ENCODE measurements around the gene YES1. TPM values are rescaled to one million over a fixed set of nuclear protein-coding genes. Genes with fewer than 3 reads are reported as not detected.
"Not testable (repeated sequence)": the region's sequence is repeated elsewhere in the genome, so short reads cannot be mapped to it uniquely, and the experiment has no call there.

The YES1 gene
- total and polyA plus RNA-seq, 3 donors from 2014 or later = 31.8 to 228 (median 193) TPM

DNA sequence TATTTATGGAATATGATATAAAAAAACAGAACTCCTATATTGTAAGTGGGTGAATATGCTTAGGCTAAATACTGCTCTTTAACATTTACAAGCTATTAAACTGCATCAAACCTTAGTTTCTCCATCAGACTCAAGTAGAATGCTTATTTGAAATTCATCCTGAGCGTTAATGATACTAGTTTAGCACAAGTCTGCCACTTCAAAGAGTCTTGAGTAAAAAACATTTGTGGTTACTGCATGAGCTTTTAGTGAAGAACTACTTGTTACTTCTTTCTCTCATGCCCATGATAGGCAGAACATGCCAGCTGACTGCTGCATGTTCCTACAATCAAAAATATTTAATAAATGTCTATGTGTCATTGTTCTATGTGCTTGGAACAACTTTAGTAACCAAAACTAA is 12.1 kb downstream of the YES1 start:
- H3K4me3 ChIP-seq = no peak overlapping the region
- no peaks in the 10 kb centered on the region for H3K9me3 ChIP-seq
- WGBS, 2 donors = 78 to 94% methylated on average over 1 of the region's 1 CpG
- H3K4me1 ChIP-seq = peaks cover 4% of the 10 kb centered on the region
- H3K36me3 ChIP-seq (ENCODE audit: low read depth, missing control alignments) = no peaks in the 10 kb centered on the region
- DNase-seq = no peak
- intact Hi-C loops (cut with DNase I; ENCODE audit: low total_unique reads) = no loop called here
- TF ChIP-seq, protein P1, sequence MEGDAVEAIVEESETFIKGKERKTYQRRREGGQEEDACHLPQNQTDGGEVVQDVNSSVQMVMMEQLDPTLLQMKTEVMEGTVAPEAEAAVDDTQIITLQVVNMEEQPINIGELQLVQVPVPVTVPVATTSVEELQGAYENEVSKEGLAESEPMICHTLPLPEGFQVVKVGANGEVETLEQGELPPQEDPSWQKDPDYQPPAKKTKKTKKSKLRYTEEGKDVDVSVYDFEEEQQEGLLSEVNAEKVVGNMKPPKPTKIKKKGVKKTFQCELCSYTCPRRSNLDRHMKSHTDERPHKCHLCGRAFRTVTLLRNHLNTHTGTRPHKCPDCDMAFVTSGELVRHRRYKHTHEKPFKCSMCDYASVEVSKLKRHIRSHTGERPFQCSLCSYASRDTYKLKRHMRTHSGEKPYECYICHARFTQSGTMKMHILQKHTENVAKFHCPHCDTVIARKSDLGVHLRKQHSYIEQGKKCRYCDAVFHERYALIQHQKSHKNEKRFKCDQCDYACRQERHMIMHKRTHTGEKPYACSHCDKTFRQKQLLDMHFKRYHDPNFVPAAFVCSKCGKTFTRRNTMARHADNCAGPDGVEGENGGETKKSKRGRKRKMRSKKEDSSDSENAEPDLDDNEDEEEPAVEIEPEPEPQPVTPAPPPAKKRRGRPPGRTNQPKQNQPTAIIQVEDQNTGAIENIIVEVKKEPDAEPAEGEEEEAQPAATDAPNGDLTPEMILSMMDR (IDR thresholded peaks at IDR 0.05) = no peak
- TF ChIP-seq POLR2A (IDR thresholded peaks at IDR 0.05) = no peak
- no peaks in the 10 kb centered on the region for H3K27me3 ChIP-seq
- H3K27ac ChIP-seq = peak overlapping the region in 1 of 2 donors; percentile 9

DNA sequence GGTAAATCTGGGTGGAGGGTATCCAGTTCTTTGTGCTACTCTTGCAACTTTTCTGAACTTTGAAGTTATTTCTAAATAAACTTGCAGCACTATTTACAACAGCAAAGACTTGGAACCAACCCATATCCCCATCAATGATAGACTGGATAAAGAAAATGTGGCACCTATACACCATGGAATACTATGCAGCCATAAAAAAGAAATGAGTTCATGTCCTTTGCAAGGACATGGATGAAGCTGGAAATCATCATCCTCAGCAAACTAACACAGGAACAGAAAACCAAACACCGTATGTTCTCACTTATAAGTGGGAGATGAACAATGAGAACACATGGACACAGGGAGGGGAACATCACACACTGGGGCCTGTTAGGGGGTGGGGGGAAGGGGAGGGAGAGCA is 16.7 kb downstream of the YES1 start:
- intact Hi-C loops (cut with DNase I; ENCODE audit: low total_unique reads); DNase-seq; H3K27me3 ChIP-seq; H3K4me1 ChIP-seq; H3K9me3 ChIP-seq; H3K36me3 ChIP-seq (ENCODE audit: low read depth, missing control alignments); H3K4me3 ChIP-seq; H3K27ac ChIP-seq: not testable (repeated sequence)
- WGBS, 2 donors = 74 to 100% methylated on average over 1 of the region's 1 CpG

DNA sequence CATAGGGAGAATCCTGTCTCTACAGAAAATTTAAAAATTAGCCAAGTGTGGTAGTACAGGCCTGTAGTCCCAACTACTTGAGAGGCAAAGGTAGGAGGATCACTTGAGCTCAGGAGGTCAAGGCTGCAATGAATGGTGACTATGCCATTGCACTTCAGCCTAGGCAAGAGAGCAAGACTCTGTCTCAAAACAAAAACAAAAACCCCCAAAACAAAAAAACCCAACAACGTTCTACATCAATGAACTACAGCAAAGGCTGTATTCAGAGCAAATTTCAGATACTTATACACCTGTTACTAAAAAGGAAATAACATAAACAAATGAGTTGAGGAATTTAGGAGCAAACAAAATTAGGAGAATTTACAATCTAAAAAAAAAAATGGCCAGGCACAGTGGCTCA is 22.6 kb downstream of the YES1 start:
- Histone ChIP-seq H3K4me3 (no peak overlapping the region), H3K9me3 (no peaks in the 10 kb centered on the region), H3K27me3 (no peaks in the 10 kb centered on the region), H3K4me1 (peaks cover 14% of the 10 kb centered on the region), H3K27ac (no peak overlapping the region), H3K36me3 (ENCODE audit: low read depth, missing control alignments) (no peaks in the 10 kb centered on the region)
- DNase-seq = no peak
- intact Hi-C loops (cut with DNase I; ENCODE audit: low total_unique reads) = no loop called here
- 82 to 100% methylated on average over 1 of the region's 1 CpG for whole genome bisulfite sequencing, 2 donors
- TF ChIP-seq, protein P1 (IDR thresholded peaks at IDR 0.05) = no peak

DNA sequence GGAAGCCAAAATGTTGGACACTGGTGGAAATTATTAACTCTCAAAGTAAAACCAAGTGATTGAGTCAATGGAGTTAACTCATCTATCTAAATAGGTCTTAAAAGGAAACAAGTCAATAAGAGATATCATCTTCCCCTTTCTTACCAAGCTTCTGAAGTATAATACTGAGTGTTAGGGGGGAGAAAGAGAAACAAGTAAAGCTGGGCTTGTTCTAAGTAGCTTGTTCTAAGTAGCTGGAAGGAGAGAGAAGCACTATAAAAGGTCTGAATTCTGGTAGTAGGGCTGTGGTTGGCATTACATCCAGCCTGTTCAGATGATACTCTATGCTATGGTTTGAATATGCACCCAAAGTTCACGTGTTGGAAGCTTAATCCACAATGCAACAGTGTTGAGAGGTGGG is 26.8 kb downstream of the YES1 start:
- no peak for DNase-seq
- Histone ChIP-seq H3K27me3 (no peaks in the 10 kb centered on the region), H3K4me1 (peaks cover 15% of the 10 kb centered on the region), H3K4me3 (no peak overlapping the region), H3K9me3 (no peaks in the 10 kb centered on the region), H3K27ac (no peak overlapping the region), H3K36me3 (ENCODE audit: low read depth, missing control alignments) (no peaks in the 10 kb centered on the region)
- WGBS, 2 donors = 80 to 86% methylated on average over 1 of the region's 1 CpG
- intact Hi-C loops (cut with DNase I; ENCODE audit: low total_unique reads) = no loop called here
- no peak for TF ChIP-seq POLR2A (IDR thresholded peaks at IDR 0.05)
- TF ChIP-seq, protein P1 (IDR thresholded peaks at IDR 0.05) = no peak

DNA sequence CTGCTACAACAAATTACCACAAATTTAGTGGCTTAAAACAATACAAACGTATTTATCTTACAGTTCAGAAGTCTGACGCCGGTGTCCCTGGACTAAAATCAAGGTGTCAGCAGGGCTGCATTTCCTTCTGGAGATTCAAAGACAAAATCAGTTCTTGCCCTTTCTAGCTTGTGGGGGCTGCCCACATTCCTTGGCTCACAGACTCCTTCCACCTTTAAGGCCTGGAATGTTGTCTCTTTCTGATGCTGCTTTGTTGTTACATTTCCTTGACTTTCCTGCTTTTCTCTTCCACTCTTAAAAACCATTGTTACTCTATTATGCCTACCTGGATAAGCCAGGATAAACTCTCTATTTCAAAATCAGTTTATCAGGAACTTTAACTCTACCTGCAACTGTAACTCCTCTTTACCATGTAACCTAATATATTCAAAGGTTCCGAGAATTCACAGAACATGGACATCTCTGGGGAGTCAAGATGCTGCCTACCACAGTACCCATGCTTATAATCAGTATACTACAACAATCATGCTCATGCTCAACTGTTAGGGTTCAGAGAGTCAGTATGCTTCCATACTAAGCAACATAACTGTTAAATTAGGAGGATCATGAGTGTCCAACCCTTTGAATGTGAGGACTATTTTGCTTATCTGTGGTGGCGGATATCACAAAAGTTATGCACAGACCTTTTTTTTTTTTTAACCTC is 27.4 kb downstream of the YES1 start:
- intact Hi-C loops (cut with DNase I; ENCODE audit: low total_unique reads) = no loop called here

More for the DNA sequence above, 27.4 kb downstream of the YES1 start:
- Histone ChIP-seq H3K9me3 (no peaks in the 10 kb centered on the region), H3K27ac (no peak overlapping the region), H3K4me1 (peaks cover 15% of the 10 kb centered on the region), H3K27me3 (no peaks in the 10 kb centered on the region), H3K4me3 (no peak overlapping the region), H3K36me3 (ENCODE audit: low read depth, missing control alignments) (no peaks in the 10 kb centered on the region)
- DNase-seq = no peak
- WGBS, 2 donors = 60 to 61% methylated on average over 5 of the region's 5 CpGs
- TF ChIP-seq POLR2A (IDR thresholded peaks at IDR 0.05) = no peak
- TF ChIP-seq, protein P1 (IDR thresholded peaks at IDR 0.05) = no peak

Data from testis (tissue), 3 donors.